Astrocyte (in vitro differentiated cells and primary cell): ENCODE data around the gene TMEM234. TPM values are rescaled to one million over a fixed set of nuclear protein-coding genes. Genes with fewer than 3 reads are reported as not detected.

Source experiments
- DNase-seq: peaks from one replicate; pipeline ENCODE4 v3.0.0-alpha.2; 2010; ENCODE audit warnings: low read depth
- FAIRE-seq: peaks from 2 replicates; lab custom pipeline; 2011; peaks lifted over from hg19 to GRCh38; lab: Jason Lieb, UNC
- H2AFZ ChIP-seq: 2 replicates; pipeline ENCODE4 v1.6.0; 2012; ENCODE audit warnings: low read depth, low read length, inconsistent platforms
- H3K27ac ChIP-seq: 2 replicates; pipeline ENCODE4 v1.5.1; 2011; ENCODE audit warnings: low read depth, low read length, inconsistent platforms
- H3K27me3 ChIP-seq: 2 replicates; pipeline ENCODE4 v1.6.0; 2011; ENCODE audit warnings: low read length, inconsistent platforms; ENCODE audit not compliant: insufficient read depth
- H3K36me3 ChIP-seq: 2 replicates; pipeline ENCODE4 v1.5.1; 2011; ENCODE audit warnings: low read length, inconsistent platforms; ENCODE audit not compliant: insufficient read depth
- H3K4me1 ChIP-seq: 2 replicates; pipeline ENCODE4 v1.5.1; 2011; ENCODE audit warnings: low read length, inconsistent platforms; ENCODE audit not compliant: insufficient read depth
- H3K4me2 ChIP-seq: 2 replicates; pipeline ENCODE4 v1.6.0; 2012; ENCODE audit warnings: low read length, inconsistent platforms
- H3K4me3 ChIP-seq: 2 replicates; pipeline ENCODE4 v1.5.1; 2011; ENCODE audit warnings: low read depth, mild to moderate bottlenecking, low read length, inconsistent platforms; ENCODE audit not compliant: insufficient read depth
- H3K79me2 ChIP-seq: 2 replicates; pipeline ENCODE4 v1.6.0; 2012; ENCODE audit warnings: mild to moderate bottlenecking, low read length, inconsistent platforms; ENCODE audit not compliant: insufficient read depth
- H3K9ac ChIP-seq: 2 replicates; pipeline ENCODE4 v1.6.0; 2012; ENCODE audit warnings: mild to moderate bottlenecking, low read length, inconsistent platforms
- H3K9me3 ChIP-seq: 2 replicates; pipeline ENCODE4 v1.5.1; 2012; ENCODE audit warnings: low read depth, mild to moderate bottlenecking, low read length, inconsistent platforms; ENCODE audit not compliant: insufficient read depth
- H4K20me1 ChIP-seq: 2 replicates; pipeline ENCODE4 v1.6.0; 2012; ENCODE audit warnings: low read length, inconsistent platforms; ENCODE audit not compliant: insufficient read depth
- H3K27ac Mint-ChIP-seq: one replicate; pipeline ENCODE4 v1.8.0; 2021; ENCODE audit warnings: mild to moderate bottlenecking, mixed read lengths; ENCODE audit not compliant: unreplicated experiment
- H3K27me3 Mint-ChIP-seq: one replicate; pipeline ENCODE4 v1.8.0; 2021; ENCODE audit warnings: low read depth, mixed read lengths; ENCODE audit not compliant: unreplicated experiment
- H3K36me3 Mint-ChIP-seq: one replicate; pipeline ENCODE4 v1.8.0; 2021; ENCODE audit warnings: low read depth, mixed read lengths; ENCODE audit not compliant: unreplicated experiment
- H3K4me1 Mint-ChIP-seq: one replicate; pipeline ENCODE4 v1.8.0; 2021; ENCODE audit warnings: low read depth, mixed read lengths; ENCODE audit not compliant: unreplicated experiment
- H3K4me3 Mint-ChIP-seq: one replicate; pipeline ENCODE4 v1.8.0; 2021; ENCODE audit warnings: mild to moderate bottlenecking, moderate library complexity, mixed read lengths; ENCODE audit not compliant: unreplicated experiment
- H3K9me3 Mint-ChIP-seq: one replicate; pipeline ENCODE4 v1.8.0; 2021; ENCODE audit warnings: mild to moderate bottlenecking, mixed read lengths; ENCODE audit not compliant: unreplicated experiment
- CTCF ChIP-seq: IDR thresholded peaks from 2 replicates; pipeline ENCODE4 v1.5.1; 2011; ENCODE audit warnings: low read depth, mild to moderate bottlenecking, inconsistent platforms, low read length, moderate library complexity; ENCODE audit not compliant: insufficient read depth
- EZH2 ChIP-seq: IDR thresholded peaks from 2 replicates; pipeline ENCODE4 v1.6.1; 2012; ENCODE audit warnings: mild to moderate bottlenecking, low read length, inconsistent platforms; ENCODE audit not compliant: insufficient read depth
- total RNA-seq: library from RNA; stranded (reverse); gene quantifications from 2 replicates; pipeline ENCODE4 v1.2.1, GENCODE V29; 2021

The TMEM234 gene
- total RNA-seq, 1 donor from 2014 or later, result 17.3 TPM

GRCh38 chr1:32241001-32241763 is 19.0 kb upstream of the TMEM234 start:
- no peaks in the 10 kb centered on the region for H3K27me3 ChIP-seq
- H3K27me3 Mint-ChIP-seq, result no peaks in the 10 kb centered on the region
- H3K36me3 Mint-ChIP-seq, result no peaks in the 10 kb centered on the region
- H3K9me3 Mint-ChIP-seq, result no peaks in the 10 kb centered on the region
- peak overlapping the region; percentile 76 for H3K9ac ChIP-seq
- H2AFZ ChIP-seq, result peak overlapping the region; percentile 91
- DNase-seq (peak; percentile 50), FAIRE-seq (no peak)
- peaks cover 21% of the 10 kb centered on the region for H3K4me1 ChIP-seq
- H3K36me3 ChIP-seq, result no peaks in the 10 kb centered on the region
- H4K20me1 ChIP-seq, result no peaks in the 10 kb centered on the region
- H3K79me2 ChIP-seq, result no peaks in the 10 kb centered on the region
- H3K4me2 ChIP-seq, result peak overlapping the region; percentile 87
- peak overlapping the region; percentile 90 for H3K4me3 Mint-ChIP-seq
- peak overlapping the region; percentile 6 for H3K27ac ChIP-seq
- peak overlapping the region; percentile 56 for H3K4me3 ChIP-seq
- peaks cover under 1% of the 10 kb centered on the region for H3K4me1 Mint-ChIP-seq
- no peaks in the 10 kb centered on the region for H3K9me3 ChIP-seq
- TF ChIP-seq EZH2, result no peak
- TF ChIP-seq CTCF, result no peak
- peak overlapping the region; percentile 89 for H3K27ac Mint-ChIP-seq

GRCh38 chr1:32240140-32240951 is 18.2 kb upstream of the TMEM234 start:
- DNase-seq (peak; percentile 27), FAIRE-seq (no peak)
- Mint-ChIP-seq H3K27me3 (no peaks in the 10 kb centered on the region), H3K27ac (peak overlapping the region; percentile 12), H3K9me3 (no peaks in the 10 kb centered on the region), H3K4me3 (peak overlapping the region; percentile 90), H3K36me3 (peaks cover 2% of the 10 kb centered on the region), H3K4me1 (peaks cover 7% of the 10 kb centered on the region)
- Histone ChIP-seq H3K79me2 (no peaks in the 10 kb centered on the region), H3K4me3 (peak overlapping the region; percentile 56), H3K36me3 (no peaks in the 10 kb centered on the region), H3K9me3 (no peaks in the 10 kb centered on the region), H2AFZ (peak overlapping the region; percentile 91), H4K20me1 (no peaks in the 10 kb centered on the region), H3K4me2 (peak overlapping the region; percentile 87), H3K27ac (peak overlapping the region; percentile 6), H3K9ac (peak overlapping the region; percentile 76), H3K4me1 (peaks cover 27% of the 10 kb centered on the region), H3K27me3 (no peaks in the 10 kb centered on the region)
- TF ChIP-seq EZH2 (peak; percentile 36), CTCF (no peak)
